AG09309 (cell line): Measurements from ENCODE around the gene PHF1.

Experiments used
- DNase-seq: peaks from one replicate; pipeline ENCODE4 v3.0.0-alpha.2; 2010; ENCODE audit warnings: low read depth
- H3K4me3 ChIP-seq: 2 replicates; pipeline ENCODE4 v1.5.1; 2011; ENCODE audit warnings: mild to moderate bottlenecking, low read depth, low read length, moderate library complexity; ENCODE audit not compliant: control insufficient read depth
- TF ChIP-seq, protein P1 (sequence below): IDR thresholded peaks from 2 replicates; pipeline ENCODE4 v1.5.1; 2011; ENCODE audit warnings: mild to moderate bottlenecking, low read depth, low read length, inconsistent platforms; ENCODE audit not compliant: insufficient read depth, control insufficient read depth; ENCODE audit errors: missing control alignments

Gene PHF1

DNA sequence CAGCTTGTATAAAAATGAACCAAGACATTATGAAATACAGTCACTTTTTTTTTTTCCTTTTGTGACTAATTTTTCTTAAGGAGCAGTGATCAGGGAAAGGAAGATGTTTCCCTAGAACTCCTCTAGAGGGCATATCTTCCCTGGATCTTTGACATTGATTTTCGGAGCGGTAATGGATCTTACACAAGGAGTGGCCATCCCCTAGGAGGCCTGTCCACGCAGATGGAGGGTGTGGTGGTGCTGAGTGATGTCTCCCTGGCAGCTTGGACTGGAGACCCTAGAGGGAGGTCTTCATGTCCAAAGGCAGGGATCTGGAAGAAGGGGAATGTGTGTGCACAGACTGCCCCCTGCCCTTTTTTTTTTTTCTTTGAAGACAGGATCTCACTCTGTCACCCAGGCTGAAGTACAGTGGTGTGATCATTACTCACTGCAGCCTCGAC lies 26.2 kb upstream of the PHF1 start:
- no peak overlapping the region for H3K4me3 ChIP-seq
- peak; percentile 70 for DNase-seq
- TF ChIP-seq, protein P1, sequence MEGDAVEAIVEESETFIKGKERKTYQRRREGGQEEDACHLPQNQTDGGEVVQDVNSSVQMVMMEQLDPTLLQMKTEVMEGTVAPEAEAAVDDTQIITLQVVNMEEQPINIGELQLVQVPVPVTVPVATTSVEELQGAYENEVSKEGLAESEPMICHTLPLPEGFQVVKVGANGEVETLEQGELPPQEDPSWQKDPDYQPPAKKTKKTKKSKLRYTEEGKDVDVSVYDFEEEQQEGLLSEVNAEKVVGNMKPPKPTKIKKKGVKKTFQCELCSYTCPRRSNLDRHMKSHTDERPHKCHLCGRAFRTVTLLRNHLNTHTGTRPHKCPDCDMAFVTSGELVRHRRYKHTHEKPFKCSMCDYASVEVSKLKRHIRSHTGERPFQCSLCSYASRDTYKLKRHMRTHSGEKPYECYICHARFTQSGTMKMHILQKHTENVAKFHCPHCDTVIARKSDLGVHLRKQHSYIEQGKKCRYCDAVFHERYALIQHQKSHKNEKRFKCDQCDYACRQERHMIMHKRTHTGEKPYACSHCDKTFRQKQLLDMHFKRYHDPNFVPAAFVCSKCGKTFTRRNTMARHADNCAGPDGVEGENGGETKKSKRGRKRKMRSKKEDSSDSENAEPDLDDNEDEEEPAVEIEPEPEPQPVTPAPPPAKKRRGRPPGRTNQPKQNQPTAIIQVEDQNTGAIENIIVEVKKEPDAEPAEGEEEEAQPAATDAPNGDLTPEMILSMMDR: peak; percentile 59

DNA sequence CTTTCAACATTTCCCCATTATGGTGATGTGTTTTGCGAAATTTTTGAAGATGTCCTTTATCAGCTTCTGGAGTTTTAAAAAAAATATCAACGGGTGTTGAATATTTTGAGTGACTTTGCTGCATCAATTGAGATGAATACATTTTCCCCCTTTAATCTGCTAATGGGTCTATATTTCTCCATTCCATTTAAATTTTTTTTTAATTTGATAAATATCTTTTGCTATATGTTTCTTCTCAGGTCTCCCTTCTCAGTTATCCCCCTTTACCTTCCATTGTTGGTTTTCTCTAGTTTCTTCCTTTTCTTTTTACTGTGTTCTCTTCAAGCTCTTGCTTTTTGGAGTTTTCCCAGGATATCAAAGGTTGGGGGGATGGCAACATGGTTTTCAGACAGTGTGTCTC lies 20.6 kb upstream of the PHF1 start:
- DNase-seq: no peak
- no peak overlapping the region for H3K4me3 ChIP-seq
- TF ChIP-seq, protein P1: no peak

- H3K4me3 ChIP-seq: no peak overlapping the region
- TF ChIP-seq, protein P1: no peak
- DNase-seq: no peak
Observed at GRCh38 chr6:33390767-33391277, 20.0 kb upstream of the PHF1 start.

DNA sequence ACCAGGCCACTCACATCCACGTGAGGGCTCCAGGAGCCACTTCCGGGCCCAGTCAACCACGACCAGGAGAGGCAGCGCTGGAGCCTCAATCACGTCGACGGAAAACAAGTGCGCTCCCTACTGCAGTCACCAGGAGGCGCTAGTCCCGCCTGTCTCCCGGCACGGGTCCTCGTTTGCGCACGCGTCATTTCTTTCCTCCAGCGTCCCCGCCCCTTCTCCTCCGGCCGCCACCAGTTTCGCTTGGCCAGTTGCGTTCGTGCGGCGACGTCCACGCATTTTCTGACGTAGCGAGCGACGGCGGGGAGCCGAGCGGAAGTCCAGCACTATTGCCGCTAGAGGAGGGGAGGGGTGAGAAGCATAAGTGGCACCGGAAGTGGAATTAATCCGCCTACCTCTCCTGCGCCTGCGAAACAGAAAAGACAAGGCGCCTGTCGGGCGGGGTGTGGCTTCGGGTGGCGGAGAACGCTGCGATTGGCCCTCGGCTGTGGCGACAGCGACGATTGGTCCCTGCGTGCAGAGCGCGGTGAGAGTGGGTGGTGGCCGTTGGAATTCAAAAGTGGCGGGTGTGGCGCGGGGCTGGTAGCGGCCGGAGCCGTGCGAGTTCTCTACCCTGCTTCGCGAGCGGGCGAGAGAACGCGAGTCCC lies 19.4 kb upstream of the PHF1 start, which contains the start of gene KIFC1:
Gene KIFC1 (plus strand): TSS at position 546 of the 644 bp plus-strand sequence. CDS start 163 bp downstream, outside the sequence.
- peak; percentile 99 for DNase-seq
- H3K4me3 ChIP-seq: peak within 1 kb of the TSS; percentile 90
- TF ChIP-seq, protein P1: peak; percentile 98

DNA sequence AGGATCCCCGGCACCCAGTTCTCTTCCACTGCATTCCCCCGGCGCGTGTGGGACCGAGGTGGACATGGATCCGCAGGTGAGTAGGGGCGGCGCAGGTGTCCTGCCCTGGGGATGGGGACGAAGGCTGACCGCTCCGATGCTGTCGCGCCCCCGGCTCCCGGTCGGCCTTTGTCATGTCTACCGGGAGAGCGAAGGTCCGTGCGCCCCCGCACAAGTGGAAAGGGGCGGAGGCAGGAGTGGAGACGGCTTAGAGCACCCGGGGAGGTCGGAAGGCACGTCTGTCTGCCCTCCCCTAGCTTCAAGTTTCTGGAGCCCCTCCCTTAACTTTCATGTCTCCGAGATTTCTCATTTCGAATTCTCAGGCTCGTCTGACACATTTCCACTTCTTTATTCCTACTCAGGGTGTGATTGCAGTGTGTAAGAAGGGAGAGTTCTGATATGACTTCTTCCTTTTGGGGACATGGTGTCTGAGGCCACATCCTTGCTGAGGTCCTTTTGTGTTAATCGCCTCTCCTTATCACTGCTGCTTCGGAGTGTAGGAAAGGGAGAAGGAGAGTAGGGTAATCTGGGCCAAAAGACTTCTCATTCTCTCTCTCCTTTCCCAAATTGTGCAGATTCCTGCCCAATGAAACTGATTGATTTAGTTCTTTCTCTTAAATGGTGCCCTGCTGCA lies 18.8 kb upstream of the PHF1 start:
- H3K4me3 ChIP-seq: peak overlapping the region; percentile 90
- TF ChIP-seq, protein P1: no peak
- no peak for DNase-seq

DNA sequence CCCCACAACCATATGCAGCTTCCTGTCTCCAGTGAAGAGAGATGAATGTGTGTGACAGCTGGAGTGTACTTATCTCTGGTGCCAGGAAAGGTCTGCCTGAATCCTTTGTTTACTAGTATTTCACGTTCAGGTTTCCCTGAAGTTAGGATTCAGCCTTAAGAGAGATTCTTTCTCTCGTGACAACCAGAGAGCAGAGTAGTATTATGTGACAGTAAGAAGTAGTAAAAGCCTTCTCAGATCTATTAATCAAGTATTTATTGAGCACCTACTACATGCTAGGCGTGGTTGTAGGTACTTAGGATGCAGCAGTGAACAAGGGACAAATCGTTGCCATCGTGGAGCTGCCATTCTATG lies 18.2 kb upstream of the PHF1 start:
- peak overlapping the region; percentile 90 for H3K4me3 ChIP-seq
- TF ChIP-seq, protein P1: no peak
- DNase-seq: no peak
